HL-60/S4 treated with phorbol 12-myristate 13-acetate at 8.2 ng/mL for 4 days and 3 days (cell line): ENCODE data around the gene LRRC74A.
"Not testable (repeated sequence)": the region's sequence is repeated elsewhere in the genome, so short reads cannot be mapped to it uniquely, and the experiment has no call there.

Source experiments
- in situ Hi-C: fragments of 300-500 bp; cut with MboI; formaldehyde crosslinking; loops from 2 replicates; pipeline ENCODE4 v1.15.0; 2022; ENCODE audit warnings: low sequenced_read_pairs

The LRRC74A gene

GRCh38 chr14:76881348-76881747 lies 55.1 kb downstream of the LRRC74A start:
- in situ Hi-C loops, result no loop called here

DNA sequence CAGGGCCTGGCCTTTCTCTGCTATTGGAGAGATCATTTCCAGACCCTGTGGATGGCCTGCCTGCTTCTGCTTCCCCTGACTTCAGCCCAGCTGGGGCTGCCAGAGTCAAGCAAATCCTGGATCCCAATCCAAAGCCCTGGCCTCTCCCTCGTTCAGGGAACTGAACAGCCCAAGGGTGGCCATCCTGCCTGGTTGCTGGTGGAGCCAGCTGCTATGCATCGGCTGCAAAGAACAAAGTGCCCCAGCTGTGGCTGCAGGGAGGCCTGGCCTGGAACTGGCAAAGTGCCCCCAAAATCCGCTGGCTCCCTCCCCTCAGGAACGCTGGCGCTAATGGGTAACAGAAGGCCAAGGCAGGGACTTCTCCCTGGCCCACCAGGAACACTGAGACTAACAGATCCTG lies 56.4 kb downstream of the LRRC74A start:
- in situ Hi-C loops, result no loop called here

- in situ Hi-C loops, result no loop called here
These were observed 57.2 kb downstream of the LRRC74A start for GRCh38 chr14:76883447-76883846.

- in situ Hi-C loops, result no loop called here
These were observed 58.2 kb downstream of the LRRC74A start for GRCh38 chr14:76884394-76884793.

GRCh38 chr14:76884853-76885276 lies 58.7 kb downstream of the LRRC74A start:
- in situ Hi-C loops, result no loop called here

DNA sequence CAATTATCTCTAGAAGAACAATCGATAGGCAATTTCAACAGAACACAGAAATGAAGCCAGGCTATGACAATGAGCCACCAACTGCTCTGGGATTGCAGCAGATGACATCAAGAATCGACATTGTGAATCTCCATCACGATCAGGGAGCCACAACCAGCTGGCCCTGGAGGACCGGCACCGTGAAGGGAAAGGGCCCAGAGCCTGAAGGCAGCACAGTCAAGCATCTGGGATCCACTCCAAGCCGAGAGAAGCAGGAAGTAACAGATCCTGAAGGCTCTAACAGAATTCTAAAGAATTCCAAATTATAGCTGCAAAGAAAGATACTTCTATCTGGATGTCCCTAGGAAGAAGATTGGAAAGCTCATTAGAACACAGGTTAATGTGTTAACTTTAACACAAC lies 61.0 kb downstream of the LRRC74A start:
- in situ Hi-C loops, result no loop called here

- in situ Hi-C loops, result no loop called here
These were observed 65.2 kb downstream of the LRRC74A start for GRCh38 chr14:76891391-76891790.

GRCh38 chr14:76894308-76894707 lies 68.1 kb downstream of the LRRC74A start:
- in situ Hi-C loops, result no loop called here

DNA sequence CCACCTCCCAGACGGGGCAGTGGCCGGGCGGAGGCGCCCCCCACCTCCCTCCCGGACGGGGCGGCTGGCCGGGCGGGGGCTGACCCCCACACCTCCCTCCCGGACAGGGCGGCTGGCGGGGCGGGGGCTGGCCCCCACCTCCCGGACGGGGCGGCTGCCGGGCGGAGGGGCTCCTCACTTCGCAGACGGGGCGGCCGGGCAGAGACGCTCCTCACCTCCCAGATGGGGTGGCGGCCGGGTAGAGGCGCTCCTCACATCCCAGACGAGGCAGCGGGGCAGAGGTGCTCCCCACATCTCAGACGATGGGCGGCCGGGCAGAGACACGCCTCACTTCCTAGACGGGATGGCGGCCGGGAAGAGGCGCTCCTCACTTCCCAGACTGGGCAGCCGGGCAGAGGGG lies 71.8 kb downstream of the LRRC74A start:
- in situ Hi-C loops, result not testable (repeated sequence)

DNA sequence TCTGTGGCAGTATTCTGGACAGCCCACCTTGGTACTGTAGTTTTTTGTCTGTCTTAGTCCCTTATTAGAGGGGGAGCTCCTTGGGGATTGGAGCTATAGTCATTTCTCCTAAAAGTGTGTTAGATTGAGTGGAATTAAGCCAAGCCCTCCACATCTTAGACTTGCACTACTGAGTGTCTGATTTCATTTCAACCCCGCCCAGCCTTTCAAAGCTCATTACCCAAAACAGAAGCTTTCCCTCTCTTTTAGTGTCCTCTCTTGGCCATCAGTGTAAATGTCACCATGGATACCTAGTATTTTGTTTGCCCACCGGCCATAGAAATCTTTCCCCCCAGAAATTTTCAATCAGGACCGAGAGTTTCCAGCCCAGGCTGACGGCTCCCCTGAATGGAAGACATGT lies 74.5 kb downstream of the LRRC74A start:
- in situ Hi-C loops, result no loop called here

DNA sequence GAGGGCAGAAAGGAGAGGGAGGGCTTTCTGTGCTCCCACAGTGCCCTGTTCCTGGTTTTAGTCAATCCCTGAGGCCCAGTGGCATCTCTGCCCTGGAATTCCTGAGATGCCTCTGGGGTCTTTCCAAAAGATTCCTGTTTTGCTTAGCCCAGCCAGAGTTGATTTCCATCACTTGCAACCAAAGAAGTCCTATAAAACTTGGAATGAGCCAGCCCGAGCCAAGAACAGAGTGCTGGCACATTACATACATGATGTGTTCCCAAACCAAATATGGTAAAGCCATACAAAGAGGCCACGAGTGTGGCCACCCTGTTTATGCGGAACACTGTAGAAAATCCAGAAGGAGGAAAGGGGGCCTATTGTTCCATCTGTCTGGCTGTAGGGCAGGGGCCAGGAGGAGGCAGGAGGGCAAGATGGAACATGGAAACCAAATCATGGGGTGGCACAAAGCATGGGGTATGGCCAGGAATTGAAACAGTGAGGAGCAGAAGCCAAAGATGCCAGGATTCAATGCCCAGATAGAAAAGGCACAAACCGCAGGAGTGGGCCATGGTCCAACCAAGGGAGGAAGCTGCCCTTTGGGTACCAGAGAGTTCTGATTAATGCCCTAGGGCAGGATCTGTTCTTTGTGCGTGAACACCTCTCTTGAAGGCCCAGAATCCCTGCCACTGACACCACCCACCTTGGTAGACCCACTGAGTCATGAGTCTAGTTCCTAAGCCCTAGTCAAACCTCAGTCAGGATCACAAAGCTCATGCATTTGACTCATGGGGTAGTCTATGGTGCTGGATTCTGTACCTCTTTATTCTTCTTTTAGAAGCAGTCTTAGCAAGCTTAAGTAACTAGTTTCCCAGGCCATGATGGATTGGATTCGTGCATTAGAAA lies 75.2 kb downstream of the LRRC74A start:
- in situ Hi-C loops, result no loop called here

GRCh38 chr14:76902591-76902990 lies 76.4 kb downstream of the LRRC74A start:
- in situ Hi-C loops, result no loop called here

DNA sequence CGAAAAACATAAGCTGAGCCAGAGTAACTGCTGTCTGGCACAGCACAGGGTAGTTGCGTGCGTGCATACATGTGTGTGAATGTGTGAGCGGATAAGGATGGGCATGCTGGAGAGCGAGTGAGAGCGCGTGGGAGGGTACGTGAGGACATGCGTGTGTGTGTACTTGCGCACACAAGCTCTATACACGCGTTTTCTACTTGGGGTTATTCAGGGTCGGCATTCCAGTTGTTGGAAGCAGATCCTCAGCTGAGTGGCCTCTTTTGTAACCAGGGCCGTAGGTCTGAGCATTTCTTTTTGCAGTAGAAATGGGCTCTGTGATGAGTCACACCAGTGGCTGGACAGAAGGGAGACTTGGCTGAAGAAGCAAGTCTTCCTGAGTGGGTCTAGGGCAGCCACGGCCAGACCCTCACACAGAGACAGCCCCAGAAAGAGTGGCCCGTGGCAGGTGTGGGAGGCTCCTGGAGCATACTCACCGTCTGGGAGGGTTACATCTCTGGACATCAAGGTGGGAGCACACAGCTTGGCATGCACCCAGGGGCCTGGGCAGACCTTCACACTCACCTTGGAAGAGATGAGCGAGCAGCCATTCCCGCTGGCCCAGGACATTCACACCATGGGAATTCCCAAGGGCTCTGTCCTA lies 78.0 kb downstream of the LRRC74A start:
- in situ Hi-C loops, result no loop called here

DNA sequence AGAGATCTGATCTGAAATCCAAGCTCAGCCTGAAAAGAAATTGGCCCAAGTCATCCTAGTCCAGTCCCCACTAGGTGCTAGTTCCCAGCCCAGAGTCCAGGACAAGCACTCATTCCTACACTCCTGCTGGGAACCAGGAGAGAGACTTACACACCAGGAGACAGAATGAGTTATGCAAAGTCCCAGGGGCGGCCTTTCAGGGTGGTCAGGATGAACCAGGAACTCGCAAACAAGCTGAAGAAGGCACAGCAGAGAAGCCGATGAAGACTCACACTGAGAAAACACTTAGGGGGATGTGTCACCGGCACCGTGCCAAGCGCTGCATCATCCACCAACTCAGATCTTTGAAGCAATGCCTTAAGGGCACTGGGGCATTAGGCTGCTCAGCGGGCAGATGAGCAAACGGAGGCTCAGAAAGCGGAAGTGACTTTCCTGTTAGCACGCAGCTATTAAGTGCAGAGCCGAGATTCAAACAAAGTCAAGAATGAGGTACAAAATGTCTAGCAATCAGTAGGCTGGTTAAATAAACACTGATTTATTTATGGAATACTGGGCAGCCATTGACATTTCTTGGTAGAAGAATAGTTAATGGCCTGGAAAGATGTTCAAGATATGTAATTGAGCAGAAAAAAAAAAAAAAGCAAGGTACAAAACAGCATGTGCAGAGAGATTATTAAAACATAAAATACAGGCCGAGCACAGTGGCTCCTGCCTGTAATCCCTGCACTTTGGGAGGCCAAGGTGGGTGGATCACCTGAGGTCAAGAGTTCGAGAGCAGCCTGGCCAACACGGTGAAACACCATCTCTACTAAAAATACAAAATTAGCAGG lies 78.7 kb downstream of the LRRC74A start:
- in situ Hi-C loops, result no loop called here

DNA sequence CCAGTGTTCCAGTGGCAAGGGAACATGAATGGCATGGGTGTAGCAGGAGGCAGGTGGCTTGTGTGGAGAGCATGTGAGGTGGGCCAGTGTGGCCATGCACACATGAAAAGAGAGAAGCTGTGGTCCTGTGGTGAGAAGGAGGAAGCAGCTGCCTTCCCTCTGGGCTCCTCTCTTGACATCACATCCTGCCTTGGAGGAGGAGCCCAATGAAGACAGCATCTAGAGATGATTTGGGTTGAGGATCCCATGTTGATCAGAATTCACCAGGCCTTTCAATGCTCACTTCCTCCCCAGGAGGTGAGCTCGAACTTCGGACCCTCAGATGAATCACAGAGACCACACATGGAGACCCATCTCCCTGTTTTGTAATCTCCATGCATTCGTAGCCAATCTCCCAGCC lies 82.6 kb downstream of the LRRC74A start:
- in situ Hi-C loops, result no loop called here

DNA sequence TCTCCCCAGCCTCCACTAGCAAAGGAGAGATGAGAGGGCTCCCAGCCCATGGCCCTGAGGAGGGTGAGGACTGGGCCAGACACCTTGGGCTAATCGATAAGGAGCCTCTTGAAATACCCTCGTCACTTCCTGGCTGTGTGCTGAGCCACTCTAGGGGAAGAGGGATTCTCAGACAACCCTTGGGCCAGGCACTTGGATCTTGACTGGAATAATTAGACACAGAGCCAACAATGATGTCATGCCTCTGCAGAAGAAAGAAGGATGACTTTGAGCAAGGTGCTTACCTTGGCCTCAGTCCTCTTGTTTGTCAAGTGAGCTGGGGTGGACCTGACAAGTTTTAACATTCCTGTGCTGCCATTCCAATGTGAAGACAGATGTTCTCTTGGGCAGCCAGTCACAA lies 83.1 kb downstream of the LRRC74A start:
- in situ Hi-C loops, result no loop called here

- in situ Hi-C loops, result loop anchor here (10.0 kb wide), 1 partner anchor 154 kb away; no protein-coding TSS in a partner anchor
These were observed 84.2 kb downstream of the LRRC74A start for GRCh38 chr14:76910371-76910890.

- in situ Hi-C loops, result loop anchor here (10.0 kb wide), 1 partner anchor 153 kb away; no protein-coding TSS in a partner anchor
These were observed 85.3 kb downstream of the LRRC74A start for GRCh38 chr14:76911473-76911872.

DNA sequence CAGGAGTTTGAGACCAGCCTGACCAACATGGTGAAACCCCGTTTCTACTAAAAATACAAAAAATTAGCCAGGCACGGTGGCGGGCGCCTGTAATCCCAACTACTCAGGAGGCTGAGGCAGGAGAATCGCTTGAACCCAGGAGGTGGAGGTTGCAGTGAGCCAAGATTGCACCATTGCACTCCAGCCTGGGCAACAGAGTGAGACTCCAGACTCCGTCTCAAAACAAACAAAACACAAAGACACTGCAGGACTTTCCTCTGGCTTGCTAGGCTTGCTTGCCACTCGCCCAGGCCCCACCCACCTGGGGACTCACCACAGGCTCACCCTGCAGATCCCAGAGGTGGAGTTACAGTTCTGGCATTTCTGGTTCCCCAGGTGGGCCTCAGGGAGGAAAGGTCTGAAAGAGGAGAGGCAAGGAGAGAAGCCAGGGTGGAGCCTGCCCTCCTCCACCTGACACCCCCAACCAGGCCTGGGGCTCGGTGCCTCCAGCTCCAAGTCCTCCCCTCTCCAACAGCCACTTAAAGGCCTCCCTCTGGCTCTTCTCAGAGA lies 88.4 kb downstream of the LRRC74A start:
- in situ Hi-C loops, result loop anchor here (10.0 kb wide), 1 partner anchor 150 kb away; no protein-coding TSS in a partner anchor

DNA sequence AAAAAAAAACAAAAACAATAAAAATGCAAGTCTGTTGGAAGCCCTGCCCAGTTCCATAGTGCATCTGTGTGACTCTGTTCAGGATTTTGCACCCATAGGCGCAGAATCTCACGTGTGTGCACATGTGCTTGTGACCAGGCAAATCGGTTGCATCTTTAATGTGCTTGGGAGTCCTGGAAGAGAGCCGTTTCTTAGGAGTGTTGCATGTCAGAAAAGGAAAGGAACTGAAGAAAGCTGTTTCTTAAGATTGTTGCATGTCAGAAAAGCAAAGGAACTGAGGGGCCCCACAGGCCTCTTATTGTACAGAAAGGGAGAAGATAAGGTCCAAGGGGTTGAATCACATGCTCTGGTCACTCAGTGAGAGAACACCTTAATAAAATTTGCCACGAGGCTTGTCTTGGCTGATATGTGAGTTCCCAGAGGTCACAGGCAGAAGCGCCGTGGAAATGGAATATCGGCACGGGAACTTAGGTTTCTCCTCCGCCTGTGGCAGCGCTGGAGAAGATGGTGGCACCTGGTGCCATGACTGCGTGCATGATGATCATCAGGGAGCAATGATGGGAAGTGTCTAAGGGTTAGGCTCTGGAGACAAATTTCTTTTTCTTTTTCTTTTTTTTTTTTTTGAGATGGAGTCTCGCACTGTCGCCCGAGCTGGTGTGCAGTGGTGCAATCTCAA lies 90.0 kb downstream of the LRRC74A start:
- in situ Hi-C loops, result loop anchor here (10.0 kb wide), 1 partner anchor 149 kb away; no protein-coding TSS in a partner anchor
